Neural cell (in vitro differentiated cells): ENCODE measurements around the gene TDRD12.

Source experiments
- CTCF ChIP-seq: fragments of 450-650 bp; IDR thresholded peaks from 2 replicates; pipeline ENCODE4 v1.5.1; 2014; ENCODE audit warnings: antibody characterized with exemption, mild to moderate bottlenecking, moderate library complexity; ENCODE audit not compliant: poor library complexity, severe bottlenecking
- EP300 ChIP-seq: fragments of 450-650 bp; conservative IDR thresholded peaks from 2 replicates; pipeline ENCODE4 v1.6.1; 2014; ENCODE audit warnings: antibody characterized with exemption, mild to moderate bottlenecking, moderate library complexity; ENCODE audit not compliant: poor library complexity, severe bottlenecking
- EZH2 ChIP-seq: fragments of 200-600, 300-800 bp; shearing (Covaris generic), sonication (generic); IDR thresholded peaks from 2 replicates; pipeline ENCODE4 v1.6.1; 2014; ENCODE audit warnings: antibody characterized with exemption, low read length, borderline replicate concordance, mild to moderate bottlenecking; ENCODE audit not compliant: insufficient read depth, poor library complexity, severe bottlenecking
- POLR2AphosphoS5 ChIP-seq: IDR thresholded peaks from 2 replicates; pipeline ENCODE4 v1.6.1; 2012
- RAD21 ChIP-seq: fragments of 450-650 bp; conservative IDR thresholded peaks from 2 replicates; pipeline ENCODE4 v1.6.1; 2014; ENCODE audit warnings: antibody characterized with exemption, mild to moderate bottlenecking, moderate library complexity
- TAF1 ChIP-seq: IDR thresholded peaks from 2 replicates; pipeline ENCODE4 v1.6.1; 2012; ENCODE audit warnings: low read depth

- TF ChIP-seq EP300 (no peak), CTCF (no peak), POLR2AphosphoS5 (no peak), RAD21 (no peak), TAF1 (no peak), EZH2 (no peak)
Measured at GRCh38 chr19:32866061-32866460, 146.5 kb downstream of the TDRD12 start.
